ENCODE data around the gene ZSCAN21.

The ZSCAN21 gene

GRCh38 chr7:100079024-100079560 is 29.5 kb downstream of the ZSCAN21 start:
- no peak for DNase-seq

- no peak for DNase-seq
These were observed 31.4 kb downstream of the ZSCAN21 start for GRCh38 chr7:100080907-100081534.

- peak; percentile 99 for DNase-seq
These were observed 32.0 kb downstream of the ZSCAN21 start, which contains the start of gene ZNF3 for GRCh38 chr7:100081535-100082102. ZNF3 (minus strand) TSS chr7:100081723; CDS start chr7:100077357, 4,366 bp downstream.

GRCh38 chr7:100082978-100083377 is 33.4 kb downstream of the ZSCAN21 start:
- no peak for DNase-seq

- no peak for DNase-seq
These were observed 35.9 kb downstream of the ZSCAN21 start for GRCh38 chr7:100085515-100085914.

- DNase-seq: no peak
These were observed 37.6 kb downstream of the ZSCAN21 start for GRCh38 chr7:100087055-100087750.

GRCh38 chr7:100088095-100088620 is 38.6 kb downstream of the ZSCAN21 start:
- DNase-seq: no peak

GRCh38 chr7:100088621-100089457 is 39.3 kb downstream of the ZSCAN21 start, which contains the start of gene COPS6:
COPS6 (plus strand) TSS chr7:100088969; CDS start chr7:100088991, 22 bp downstream.
- DNase-seq: peak; percentile 35

- no peak for DNase-seq
These were observed 40.1 kb downstream of the ZSCAN21 start for GRCh38 chr7:100089458-100090196.

GRCh38 chr7:100090527-100091410 is 41.2 kb downstream of the ZSCAN21 start:
- DNase-seq: no peak

- DNase-seq: no peak
These were observed 42.0 kb downstream of the ZSCAN21 start for GRCh38 chr7:100091411-100092181.

- no peak for DNase-seq
These were observed 43.5 kb downstream of the ZSCAN21 start for GRCh38 chr7:100093054-100093453.

- DNase-seq: no peak
These were observed 43.9 kb downstream of the ZSCAN21 start for GRCh38 chr7:100093498-100093897.

GRCh38 chr7:100093925-100094486 is 44.4 kb downstream of the ZSCAN21 start:
- no peak for DNase-seq

- no peak for DNase-seq
These were observed 45.7 kb downstream of the ZSCAN21 start for GRCh38 chr7:100095289-100095688.

- no peak for DNase-seq
These were observed 46.1 kb downstream of the ZSCAN21 start for GRCh38 chr7:100095704-100096103.

GRCh38 chr7:100098913-100099312 is 49.3 kb downstream of the ZSCAN21 start:
- no peak for DNase-seq

- no peak for DNase-seq
These were observed 49.9 kb downstream of the ZSCAN21 start for GRCh38 chr7:100099452-100099851.

GRCh38 chr7:100100420-100101015 is 50.9 kb downstream of the ZSCAN21 start:
- DNase-seq: peak; percentile 90

Measured in NCI-H1048 (cell line).